ENCODE measurements around the gene INHBB. TPM values are rescaled to one million over a fixed set of nuclear protein-coding genes. Genes with fewer than 3 reads are reported as not detected.

INHBB gene
- total and polyA plus RNA-seq, 9 of the 15 experiments (the other 6 are each of a cell fraction or from before 2014, with no cell fraction given), result not detected

DNA sequence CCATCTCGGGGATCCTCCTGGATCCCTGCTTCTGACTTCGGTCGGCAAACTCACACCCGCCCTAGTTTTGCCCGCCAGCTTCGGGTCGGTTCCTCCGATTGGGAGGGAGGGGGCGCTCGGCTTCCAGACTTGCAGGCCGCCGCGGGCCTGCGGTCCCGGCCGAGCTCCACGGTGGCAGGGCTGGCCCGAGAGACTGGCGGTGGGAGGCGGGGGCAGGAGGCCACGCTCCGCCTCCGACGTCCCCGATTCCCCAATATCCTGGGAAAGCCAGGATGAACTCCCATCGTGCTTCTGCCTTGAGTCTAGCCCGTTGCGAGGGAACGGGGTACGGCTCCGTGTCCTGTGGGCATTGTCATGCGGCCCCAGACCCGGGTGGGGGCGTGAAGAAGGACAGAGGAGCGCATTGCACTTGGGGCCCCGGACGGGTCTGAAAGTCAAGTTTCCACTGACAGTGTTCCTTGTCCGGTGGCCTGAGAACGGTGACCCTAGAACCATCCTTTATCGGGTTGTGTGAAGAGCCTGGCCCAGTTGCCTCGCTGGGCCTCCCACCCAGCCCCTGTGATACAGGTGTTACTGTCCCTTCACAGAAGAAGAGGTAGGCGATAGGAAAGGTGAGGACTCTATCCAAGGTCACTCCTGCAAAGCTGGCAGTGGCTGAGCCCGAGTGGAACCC, 2.4 kb upstream of the INHBB start (continued):
- TF ChIP-seq, protein P1, sequence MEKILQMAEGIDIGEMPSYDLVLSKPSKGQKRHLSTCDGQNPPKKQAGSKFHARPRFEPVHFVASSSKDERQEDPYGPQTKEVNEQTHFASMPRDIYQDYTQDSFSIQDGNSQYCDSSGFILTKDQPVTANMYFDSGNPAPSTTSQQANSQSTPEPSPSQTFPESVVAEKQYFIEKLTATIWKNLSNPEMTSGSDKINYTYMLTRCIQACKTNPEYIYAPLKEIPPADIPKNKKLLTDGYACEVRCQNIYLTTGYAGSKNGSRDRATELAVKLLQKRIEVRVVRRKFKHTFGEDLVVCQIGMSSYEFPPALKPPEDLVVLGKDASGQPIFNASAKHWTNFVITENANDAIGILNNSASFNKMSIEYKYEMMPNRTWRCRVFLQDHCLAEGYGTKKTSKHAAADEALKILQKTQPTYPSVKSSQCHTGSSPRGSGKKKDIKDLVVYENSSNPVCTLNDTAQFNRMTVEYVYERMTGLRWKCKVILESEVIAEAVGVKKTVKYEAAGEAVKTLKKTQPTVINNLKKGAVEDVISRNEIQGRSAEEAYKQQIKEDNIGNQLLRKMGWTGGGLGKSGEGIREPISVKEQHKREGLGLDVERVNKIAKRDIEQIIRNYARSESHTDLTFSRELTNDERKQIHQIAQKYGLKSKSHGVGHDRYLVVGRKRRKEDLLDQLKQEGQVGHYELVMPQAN (IDR thresholded peaks at IDR 0.05; ENCODE audit: borderline replicate concordance), result no peak
- no peak for TF ChIP-seq ELF2 (CRISPR knock-in tag; IDR thresholded peaks at IDR 0.05)
- no peak for TF ChIP-seq NBN (IDR thresholded peaks at IDR 0.05; ENCODE audit: low read depth)
- no peak for TF ChIP-seq EZH2 (IDR thresholded peaks at IDR 0.05; ENCODE audit: borderline replicate concordance, low read depth, low read length)
- TF ChIP-seq STAG1 (CRISPR knock-in tag; IDR thresholded peaks at IDR 0.05; ENCODE audit: borderline replicate concordance), result peak; percentile 81; the same call in 1 of the 2 replicates
- no peak for TF ChIP-seq CBX2 (IDR thresholded peaks at IDR 0.05; ENCODE audit: insufficient read depth, low read length, poor library complexity, severe bottlenecking)
- no peak for TF ChIP-seq GABPA (tag; conservative IDR thresholded peaks at IDR 0.05; ENCODE audit: low read depth)
- TF ChIP-seq TAF7 (tag; IDR thresholded peaks at IDR 0.05), result no peak
- TF ChIP-seq, protein P2, sequence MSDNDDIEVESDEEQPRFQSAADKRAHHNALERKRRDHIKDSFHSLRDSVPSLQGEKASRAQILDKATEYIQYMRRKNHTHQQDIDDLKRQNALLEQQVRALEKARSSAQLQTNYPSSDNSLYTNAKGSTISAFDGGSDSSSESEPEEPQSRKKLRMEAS (CRISPR knock-in tag; IDR thresholded peaks at IDR 0.05), result no peak
- peak; percentile 76 for TF ChIP-seq RB1 (IDR thresholded peaks at IDR 0.05; ENCODE audit: low read depth)
- no peak for TF ChIP-seq PML (IDR thresholded peaks at IDR 0.05; ENCODE audit: low read length)
- no peak for TF ChIP-seq BRD4 (IDR thresholded peaks at IDR 0.05)
- TF ChIP-seq, protein P3, sequence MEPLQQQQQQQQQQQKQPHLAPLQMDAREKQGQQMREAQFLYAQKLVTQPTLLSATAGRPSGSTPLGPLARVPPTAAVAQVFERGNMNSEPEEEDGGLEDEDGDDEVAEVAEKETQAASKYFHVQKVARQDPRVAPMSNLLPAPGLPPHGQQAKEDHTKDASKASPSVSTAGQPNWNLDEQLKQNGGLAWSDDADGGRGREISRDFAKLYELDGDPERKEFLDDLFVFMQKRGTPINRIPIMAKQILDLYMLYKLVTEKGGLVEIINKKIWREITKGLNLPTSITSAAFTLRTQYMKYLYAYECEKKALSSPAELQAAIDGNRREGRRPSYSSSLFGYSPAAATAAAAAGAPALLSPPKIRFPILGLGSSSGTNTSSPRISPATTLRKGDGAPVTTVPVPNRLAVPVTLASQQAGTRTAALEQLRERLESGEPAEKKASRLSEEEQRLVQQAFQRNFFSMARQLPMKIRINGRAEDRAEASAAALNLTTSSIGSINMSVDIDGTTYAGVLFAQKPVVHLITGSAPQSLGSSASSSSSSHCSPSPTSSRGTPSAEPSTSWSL (CRISPR knock-in tag; IDR thresholded peaks at IDR 0.05; ENCODE audit: borderline replicate concordance), result no peak
- no peak for TF ChIP-seq MYNN (IDR thresholded peaks at IDR 0.05)
- no peak for TF ChIP-seq MYNN (CRISPR knock-in tag; IDR thresholded peaks at IDR 0.05)
- TF ChIP-seq PHF20 (IDR thresholded peaks at IDR 0.05; ENCODE audit: partially characterized antibody), result no peak
- TF ChIP-seq ZNF174 (CRISPR knock-in tag; IDR thresholded peaks at IDR 0.05), result no peak
- TF ChIP-seq FOXM1 (IDR thresholded peaks at IDR 0.05; ENCODE audit: low read depth), result no peak
- TF ChIP-seq FOXM1 (CRISPR knock-in tag; IDR thresholded peaks at IDR 0.05; ENCODE audit: low read depth), result no peak
- TF ChIP-seq MAZ (CRISPR knock-in tag; conservative IDR thresholded peaks at IDR 0.05 in 1 of 2, IDR thresholded peaks at IDR 0.05 in 1 of 2), result 0 out of 4 replicates have a peak, but pooled peaks of 1 of the 2 experiments have one; percentile 23
- TF ChIP-seq CHD2 (IDR thresholded peaks at IDR 0.05; ENCODE audit: low read depth, low read length), result no peak
- TF ChIP-seq RAD21 (CRISPR knock-in tag; conservative IDR thresholded peaks at IDR 0.05 in 1 of 2, IDR thresholded peaks at IDR 0.05 in 1 of 2), result peak; percentile 60 to 81
- TF ChIP-seq CSDE1 (IDR thresholded peaks at IDR 0.05), result no peak
- no peak for TF ChIP-seq CHD4 (IDR thresholded peaks at IDR 0.05; ENCODE audit: insufficient read depth, insufficient replicate concordance, low read depth, low read length, poor library complexity, severe bottlenecking)
- no peak for TF ChIP-seq NFE2L1 (tag; IDR thresholded peaks at IDR 0.05; ENCODE audit: borderline replicate concordance, low read depth)
- TF ChIP-seq DDX20 (tag; IDR thresholded peaks at IDR 0.05; ENCODE audit: low read depth), result no peak
- peak; percentile 67 for TF ChIP-seq SMC3 (conservative IDR thresholded peaks at IDR 0.05; ENCODE audit: insufficient read depth, low read depth, low read length)

Measured in K562 (cell line).